Neural cell (in vitro differentiated cells): Measurements from ENCODE around the gene SF3B6.

Experiments
- CTCF ChIP-seq: fragments of 450-650 bp; IDR thresholded peaks from 2 replicates; pipeline ENCODE4 v1.5.1; 2014; ENCODE audit warnings: antibody characterized with exemption, mild to moderate bottlenecking, moderate library complexity; ENCODE audit not compliant: poor library complexity, severe bottlenecking
- EP300 ChIP-seq: fragments of 450-650 bp; conservative IDR thresholded peaks from 2 replicates; pipeline ENCODE4 v1.6.1; 2014; ENCODE audit warnings: antibody characterized with exemption, mild to moderate bottlenecking, moderate library complexity; ENCODE audit not compliant: poor library complexity, severe bottlenecking
- EZH2 ChIP-seq: fragments of 200-600, 300-800 bp; shearing (Covaris generic), sonication (generic); IDR thresholded peaks from 2 replicates; pipeline ENCODE4 v1.6.1; 2014; ENCODE audit warnings: antibody characterized with exemption, low read length, borderline replicate concordance, mild to moderate bottlenecking; ENCODE audit not compliant: insufficient read depth, poor library complexity, severe bottlenecking
- POLR2AphosphoS5 ChIP-seq: IDR thresholded peaks from 2 replicates; pipeline ENCODE4 v1.6.1; 2012
- RAD21 ChIP-seq: fragments of 450-650 bp; conservative IDR thresholded peaks from 2 replicates; pipeline ENCODE4 v1.6.1; 2014; ENCODE audit warnings: antibody characterized with exemption, mild to moderate bottlenecking, moderate library complexity
- TAF1 ChIP-seq: IDR thresholded peaks from 2 replicates; pipeline ENCODE4 v1.6.1; 2012; ENCODE audit warnings: low read depth

GRCh38 chr2:24087032-24087431, 10.9 kb upstream of the SF3B6 start:
- TF ChIP-seq EP300 = no peak
- no peak for TF ChIP-seq CTCF
- no peak for TF ChIP-seq TAF1
- TF ChIP-seq POLR2AphosphoS5 = no peak
- no peak for TF ChIP-seq EZH2
- no peak for TF ChIP-seq RAD21
